GM12878 (cell line): ENCODE results near the gene KLHDC8A. TPM values are rescaled to one million over a fixed set of nuclear protein-coding genes. Genes with fewer than 3 reads are reported as not detected.

Source experiments
- ATAC-seq: fragments of 200-7000 bp; cut with Tn5 transposase; 3 replicates; pipeline ENCODE4 v1.9.1; 2020; ENCODE audit warnings: mild to moderate bottlenecking, moderate library complexity
- BruUV-seq: library from RNA; stranded (reverse); fragments of 400-500 nt; replicated peaks from 2 replicates; lab custom pipeline; 2021; lab: Mats Ljungman, UMichigan
- CTCF ChIA-PET: fragments of 300-600 bp; sonication (Branson Sonifier 250); formaldehyde crosslinking; extraction: SDS; loops from one replicate; lab custom pipeline; 2021; ENCODE audit warnings: inconsistent platforms; lab: Yijun Ruan, JAX
- POLR2A ChIA-PET: fragments of 350-600 bp; formaldehyde crosslinking; extraction: SDS; loops from one replicate; lab custom pipeline; 2021; ENCODE audit warnings: inconsistent platforms; lab: Charles Lee
- RAD21 ChIA-PET: fragments of 300-600 bp; sonication (Branson Sonifier 250); formaldehyde crosslinking; loops from one replicate; lab custom pipeline; 2023; ENCODE audit warnings: antibody characterized with exemption; ENCODE audit not compliant: unreplicated experiment; lab: Charles Lee
- SMC1A ChIA-PET: fragments of 300-600 bp; sonication (Branson Sonifier 250); formaldehyde crosslinking; loops from one replicate; lab custom pipeline; 2023; ENCODE audit not compliant: unreplicated experiment, uncharacterized antibody; lab: Charles Lee
- DNase-seq: peaks from one replicate; pipeline ENCODE4 v3.0.0-alpha.2; 2011; ENCODE audit warnings: low read depth, low spot score
- FAIRE-seq: peaks from 3 replicates; lab custom pipeline; 2011; peaks lifted over from hg19 to GRCh38; lab: Jason Lieb, UNC
- H2AFZ ChIP-seq: 2 replicates; pipeline ENCODE4 v1.6.0; 2011; ENCODE audit warnings: low read depth, low read length, control low read depth; ENCODE audit not compliant: control insufficient read depth
- H3K27ac ChIP-seq: 2 replicates; pipeline ENCODE4 v1.5.1; 2011; ENCODE audit warnings: control low read depth; ENCODE audit not compliant: control insufficient read depth, insufficient read depth
- H3K27me3 ChIP-seq, 2 experiments: replicated peaks in 1 of 2; 2 replicates each; pipeline versions ENCODE4 v1.6.0 to v1.6.1; 2011; ENCODE audit warnings: low read length in 1 of 2; ENCODE audit not compliant: control insufficient read depth in 2 of 2, insufficient read depth in 2 of 2
- H3K36me3 ChIP-seq, 2 experiments: 2 replicates each; pipeline ENCODE4 v1.5.1; 2011; ENCODE audit warnings: low read length in 1 of 2; ENCODE audit not compliant: control insufficient read depth in 2 of 2, insufficient read depth in 2 of 2
- H3K4me1 ChIP-seq: 2 replicates; pipeline ENCODE4 v1.6.1; 2011; ENCODE audit warnings: mild to moderate bottlenecking, low read length, moderate library complexity, mixed read lengths; ENCODE audit not compliant: control insufficient read depth, insufficient read depth
- H3K4me2 ChIP-seq: 2 replicates; pipeline ENCODE4 v1.6.0; 2011; ENCODE audit warnings: control low read depth; ENCODE audit not compliant: control insufficient read depth, insufficient read depth
- H3K4me3 ChIP-seq: fragments of 200-600 bp; sonication (generic); 2 replicates; pipeline ENCODE4 v1.5.1; 2016
- H3K79me2 ChIP-seq: 2 replicates; pipeline ENCODE4 v1.6.0; 2011; ENCODE audit warnings: low read length; ENCODE audit not compliant: control insufficient read depth, insufficient read depth
- H3K9ac ChIP-seq: 2 replicates; pipeline ENCODE4 v1.8.0; 2011; ENCODE audit warnings: low read length, control low read depth, mixed read lengths; ENCODE audit not compliant: control insufficient read depth, insufficient read depth
- H3K9me3 ChIP-seq: replicated peaks from 3 replicates; pipeline ENCODE4 v1.5.1; 2011; ENCODE audit warnings: mild to moderate bottlenecking, low read length; ENCODE audit not compliant: control insufficient read depth, insufficient read depth
- H4K20me1 ChIP-seq: 2 replicates; pipeline ENCODE4 v1.6.0; 2011; ENCODE audit not compliant: control insufficient read depth, insufficient read depth
- ATF2 ChIP-seq: IDR thresholded peaks from 2 replicates; pipeline ENCODE4 v1.6.1; 2012; ENCODE audit warnings: low read length, inconsistent platforms
- BCL3 ChIP-seq: IDR thresholded peaks from 2 replicates; pipeline ENCODE4 v1.6.1; 2011; ENCODE audit warnings: borderline replicate concordance, low read depth, mild to moderate bottlenecking, moderate library complexity, low read length; ENCODE audit not compliant: insufficient read depth, poor library complexity, severe bottlenecking
- CHD2 ChIP-seq: IDR thresholded peaks from 2 replicates; pipeline ENCODE4 v1.6.1; 2011; ENCODE audit warnings: low read depth, low read length, improper control_type of control experiment, borderline replicate concordance
- PRDM15 ChIP-seq: fragments of 450-650 bp; formaldehyde crosslinking; IDR thresholded peaks from 2 replicates; pipeline ENCODE4 v1.4.0; 2020; ENCODE audit warnings: mild to moderate bottlenecking, moderate library complexity
- SMAD5 ChIP-seq: IDR thresholded peaks from 2 replicates; pipeline ENCODE4 v1.6.1; 2016; ENCODE audit warnings: antibody characterized with exemption, low read depth
- SMC3 ChIP-seq: IDR thresholded peaks from 2 replicates; pipeline ENCODE4 v1.6.1; 2011; ENCODE audit warnings: low read length, improper control_type of control experiment, borderline replicate concordance
- SREBF1 ChIP-seq: IDR thresholded peaks from 2 replicates; pipeline ENCODE4 v1.6.1; 2012; ENCODE audit warnings: mild to moderate bottlenecking, low read length
- ZNF384 ChIP-seq: IDR thresholded peaks from 2 replicates; pipeline ENCODE4 v1.6.1; 2012; ENCODE audit warnings: low read depth, mild to moderate bottlenecking, low read length, improper control_type of control experiment, borderline replicate concordance
- ZNF622 ChIP-seq: fragments of 450-650 bp; IDR thresholded peaks from 2 replicates; pipeline ENCODE4 v1.6.1; 2017; ENCODE audit warnings: mild to moderate bottlenecking, inconsistent platforms
- WGBS: methylation state at CpG from one replicate; pipeline ENCODE4 v1.1.6; 2016; ENCODE audit warnings: low lambda C conversion rate; ENCODE audit not compliant: insufficient replicate concordance, insufficient coverage; ENCODE audit errors: missing lambda C conversion rate; 5-methylcytosine and 5-hydroxymethylcytosine counted together
- in situ Hi-C: fragments of 300-500 bp; cut with MboI; formaldehyde crosslinking; loops from 9 replicates; pipeline ENCODE4 v1.14.3; 2018; ENCODE audit warnings: mixed read lengths
- intact Hi-C: fragments of 100-400 bp; cut with micrococcal nuclease; formaldehyde crosslinking; loops from one replicate; pipeline ENCODE4 v1.14.2; 2022; ENCODE audit not compliant: unreplicated experiment
- polyA plus RNA-seq, 11 experiments: library from polyadenylated mRNA; depleted of rRNA in 4 of 11; unstranded in 6 of 11; stranded (reverse) in 5 of 11; fragments of >200 nt; fragmentation: Nextera tagmentation in 4 of 11; fragmentation: Illumina TruSeq in 1 of 11; extraction: Ambion mirVana in 4 of 11; extraction: Trizol in 1 of 11; gene quantifications; 1 replicate in 1 of 11; 2 replicates in 10 of 11; pipeline versions ENCODE4 v1.2.1 to v1.2.3, GENCODE V29; 2011 to 2016; ENCODE audit warnings: inconsistent platforms in 2 of 11, missing spikeins in 2 of 11, low read depth in 1 of 11
- total RNA-seq, 4 experiments: library from RNA; depleted of rRNA in 3 of 4; stranded (reverse); fragments of >200 nt in 3 of 4; fragmentation: Illumina TruSeq in 1 of 4; extraction: Trizol in 1 of 4; gene quantifications; 2 replicates each; pipeline versions ENCODE4 v1.2.1 to v1.2.3, GENCODE V29; 2013 to 2021

The KLHDC8A gene
- total and polyA plus RNA-seq, 10 of the 15 experiments (the other 5 are each of a cell fraction or from before 2014, with no cell fraction given): not detected

- peaks cover 6% of the 10 kb centered on the region; the same call in 1 of the 2 replicates for H3K4me1 ChIP-seq
- CTCF ChIA-PET: interaction anchor here (1.1 to 59.5 kb wide), 10 partner anchors 11 to 186 kb away, joined by 3 to 2333 read pairs (median 45); partner anchors contain the start of genes KLHDC8A and NUAK2
- in situ Hi-C loops (no loop called here), intact Hi-C loops (loop anchor here (5.0 to 10.0 kb wide), 4 partner anchors 99 to 363 kb away; partner anchors contain the start of gene CDK18)
- SMC1A ChIA-PET: interaction anchor here (1.1 to 35.1 kb wide), 8 partner anchors 11 to 186 kb away, joined by 3 to 1445 read pairs (median 19); no protein-coding TSS in a partner anchor
- H3K4me2 ChIP-seq: no peak overlapping the region
- no peak overlapping the region for H2AFZ ChIP-seq
- no peak overlapping the region for H3K9ac ChIP-seq
- H3K9me3 ChIP-seq: no peaks in the 10 kb centered on the region
- WGBS: 45% methylated on average over 7 of the region's 7 CpGs
- H3K79me2 ChIP-seq: no peaks in the 10 kb centered on the region
- H3K4me3 ChIP-seq: no peak overlapping the region
- no peaks in the 10 kb centered on the region for H3K36me3 ChIP-seq
- DNase-seq (no peak), FAIRE-seq (no peak), ATAC-seq (no peak)
- POLR2A ChIA-PET: no interaction called here
- H3K27ac ChIP-seq: no peak overlapping the region
- RAD21 ChIA-PET: interaction anchor here (1.5 to 3.6 kb wide), 4 partner anchors 13 to 186 kb away, joined by 4 to 23 read pairs (median 18); no protein-coding TSS in a partner anchor
- no TSS peak for BruUV-seq
- no peak for TF ChIP-seq ZNF622
- TF ChIP-seq CHD2: no peak
- TF ChIP-seq ZNF384: no peak
- no peak for TF ChIP-seq SMAD5
- no peak for TF ChIP-seq SREBF1
- TF ChIP-seq BCL3: no peak
- TF ChIP-seq ATF2: no peak
- no peak for TF ChIP-seq SMC3
- no peak for TF ChIP-seq PRDM15 (CRISPR knock-in tag)
- peaks cover 10 to 20% of the 10 kb centered on the region in 2 experiments for H3K27me3 ChIP-seq
- H4K20me1 ChIP-seq: no peaks in the 10 kb centered on the region; the same call in 1 of the 2 replicates
Observed at GRCh38 chr1:205338011-205338410, 18.7 kb downstream of the KLHDC8A start.
